H1 (cell line): ENCODE measurements around the gene NAIF1.

Source experiments
- CHD2 ChIP-seq: IDR thresholded peaks from 2 replicates; pipeline ENCODE4 v1.6.1; 2012; ENCODE audit warnings: low read length, improper control_type of control experiment
- CREB1 ChIP-seq: IDR thresholded peaks from 2 replicates; pipeline ENCODE4 v1.6.1; 2012; ENCODE audit warnings: inconsistent platforms
- CTCF ChIP-seq, 3 experiments: IDR thresholded peaks; 1 replicate in 2 of 3; 2 replicates in 1 of 3; pipeline versions ENCODE4 v1.5.1 to v1.6.1; 2011; ENCODE audit warnings: low read length in 3 of 3, mild to moderate bottlenecking in 3 of 3, inconsistent platforms in 2 of 3, low read depth in 1 of 3, moderate library complexity in 1 of 3; ENCODE audit not compliant: insufficient read depth in 1 of 3; ENCODE audit errors: control extremely low read depth in 1 of 3
- EGR1 ChIP-seq: IDR thresholded peaks from 2 replicates; pipeline ENCODE4 v1.6.1; 2011; ENCODE audit warnings: low read depth, low read length, borderline replicate concordance
- POU5F1 ChIP-seq: IDR thresholded peaks from 2 replicates; pipeline ENCODE4 v1.6.1; 2011; ENCODE audit warnings: low read depth, mild to moderate bottlenecking, low read length, moderate library complexity

- TF ChIP-seq CHD2: no peak
- no peak for TF ChIP-seq POU5F1
- TF ChIP-seq CREB1: no peak
- no peak for TF ChIP-seq CTCF (IDR thresholded peaks at IDR 0.05; ENCODE audit: control extremely low read depth in 1 of 3, insufficient read depth in 1 of 3, low read depth in 1 of 3, low read length in 3 of 3)
- no peak for TF ChIP-seq EGR1
Observed at GRCh38 chr9:128049843-128050242, 17.3 kb downstream of the NAIF1 start.
